Erythroblast (primary cell): ENCODE data around the gene RHBDL1.

Source experiments
- DNase-seq, 2 experiments: peaks; one replicate each; lab custom pipeline; 2025; lab: John Stamatoyannopoulos, UW
- GATA1 ChIP-seq: IDR thresholded peaks from 2 replicates; pipeline ENCODE4 v1.6.1; 2011; ENCODE audit warnings: low read depth, mild to moderate bottlenecking, control low read depth, low read length, moderate library complexity
- POLR2A ChIP-seq: IDR thresholded peaks from 2 replicates; pipeline ENCODE4 v1.6.1; 2011; ENCODE audit warnings: mild to moderate bottlenecking, low read length

The RHBDL1 gene

GRCh38 chr16:695355-696089 is 20.1 kb downstream of the RHBDL1 start:
- peak in 1 of 2 experiments; percentile 30 for DNase-seq

GRCh38 chr16:698911-699671 is 23.6 kb downstream of the RHBDL1 start:
- no peak for DNase-seq
- no peak for TF ChIP-seq POLR2A
- TF ChIP-seq GATA1 = no peak

More at GRCh38 chr16:695355-696089, 20.1 kb downstream of the RHBDL1 start:
- TF ChIP-seq POLR2A (no peak), GATA1 (no peak)

GRCh38 chr16:700684-701584 is 25.5 kb downstream of the RHBDL1 start:
- TF ChIP-seq POLR2A (no peak), GATA1 (no peak)
- peak; percentile 33 to 49 for DNase-seq

- DNase-seq = no peak
- TF ChIP-seq GATA1 = no peak
- TF ChIP-seq POLR2A = no peak
These were observed 26.9 kb downstream of the RHBDL1 start for GRCh38 chr16:702341-702740.

GRCh38 chr16:703406-703805 is 27.9 kb downstream of the RHBDL1 start:
- DNase-seq = no peak
- no peak for TF ChIP-seq GATA1
- no peak for TF ChIP-seq POLR2A

- TF ChIP-seq GATA1 (no peak), POLR2A (no peak)
- no peak for DNase-seq
These were observed 28.6 kb downstream of the RHBDL1 start for GRCh38 chr16:704047-704446.

- TF ChIP-seq GATA1 (no peak), POLR2A (no peak)
- no peak for DNase-seq
These were observed 29.3 kb downstream of the RHBDL1 start for GRCh38 chr16:704552-705380.

GRCh38 chr16:705431-706188 is 30.1 kb downstream of the RHBDL1 start, which contains the start of gene FBXL16:
Gene FBXL16 (minus strand): TSS chr16:705801. CDS start chr16:697405, 8,396 bp downstream.
- TF ChIP-seq GATA1 (no peak), POLR2A (no peak)
- DNase-seq = no peak

- TF ChIP-seq POLR2A (no peak), GATA1 (no peak)
- no peak for DNase-seq
These were observed 31.0 kb downstream of the RHBDL1 start for GRCh38 chr16:706189-707061.

GRCh38 chr16:707062-707538 is 31.6 kb downstream of the RHBDL1 start:
- no peak for DNase-seq

GRCh38 chr16:708019-708418 is 32.5 kb downstream of the RHBDL1 start:
- DNase-seq = no peak
- TF ChIP-seq POLR2A (no peak), GATA1 (no peak)

More at GRCh38 chr16:707062-707538, 31.6 kb downstream of the RHBDL1 start:
- TF ChIP-seq GATA1 (no peak), POLR2A (no peak)
